Astrocyte of the spinal cord (primary cell): ENCODE data around the gene SMTN.

Source experiments
- DNase-seq: peaks from one replicate; pipeline ENCODE4 v3.0.0; 2011; ENCODE audit warnings: low read depth, low spot score
- H3K4me3 ChIP-seq: 2 replicates; pipeline ENCODE4 v1.5.1; 2011; ENCODE audit warnings: low read depth, mild to moderate bottlenecking, low read length, moderate library complexity
- in situ Hi-C: cut with HindIII; loops from 2 replicates; pipeline ENCODE4 v1.10.0; 2017; ENCODE audit warnings: low sequenced_read_pairs
- TF ChIP-seq, protein P1 (sequence below): IDR thresholded peaks from 2 replicates; pipeline ENCODE4 v1.5.1; 2012; ENCODE audit warnings: low read depth, mild to moderate bottlenecking, low read length, inconsistent platforms

SMTN gene

DNA sequence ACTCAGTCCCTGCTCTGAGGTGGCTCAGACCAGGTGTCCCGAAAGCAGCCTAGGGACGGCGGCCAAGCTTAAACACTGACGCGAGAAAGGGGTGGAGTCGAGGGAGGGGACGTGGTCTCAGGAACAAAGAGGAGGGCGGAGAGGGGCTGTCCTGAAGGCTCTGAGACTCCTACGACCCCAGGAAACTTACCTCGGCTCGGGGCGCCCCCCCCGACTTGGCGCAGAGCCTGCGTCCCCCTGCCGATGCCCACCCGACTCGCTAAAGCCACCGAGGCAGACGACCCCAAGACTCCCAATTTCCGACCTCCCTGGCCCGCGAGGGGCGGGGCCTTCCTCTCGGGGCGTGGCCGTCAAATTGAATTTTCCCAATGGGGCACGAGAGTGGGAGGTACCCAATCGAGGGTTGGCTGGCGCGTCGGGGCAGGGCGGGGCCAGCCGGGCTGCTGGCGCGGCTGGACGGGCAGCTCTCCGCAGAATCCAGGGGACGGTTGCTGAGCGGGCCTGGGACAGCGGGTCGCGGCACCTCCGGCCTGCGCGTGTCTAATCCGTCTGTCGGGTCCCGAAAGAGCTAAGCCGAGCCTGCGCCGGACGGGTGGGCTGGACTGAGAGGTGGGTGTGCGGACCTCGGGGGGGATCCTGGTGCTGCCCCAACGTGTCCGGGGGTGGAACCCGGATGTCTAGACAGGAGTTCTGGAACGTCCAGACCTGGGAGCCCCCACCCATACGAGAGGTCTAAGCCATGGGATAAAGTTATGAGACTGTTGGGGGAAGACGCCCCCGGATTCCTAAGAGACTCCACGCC is at the start of gene SMTN:
TSS of gene SMTN (plus strand) at position 471 of the 802 bp plus-strand sequence. CDS start 1,941 bp downstream, outside the sequence.
- DNase-seq: peak; percentile 91
- TF ChIP-seq, protein P1, sequence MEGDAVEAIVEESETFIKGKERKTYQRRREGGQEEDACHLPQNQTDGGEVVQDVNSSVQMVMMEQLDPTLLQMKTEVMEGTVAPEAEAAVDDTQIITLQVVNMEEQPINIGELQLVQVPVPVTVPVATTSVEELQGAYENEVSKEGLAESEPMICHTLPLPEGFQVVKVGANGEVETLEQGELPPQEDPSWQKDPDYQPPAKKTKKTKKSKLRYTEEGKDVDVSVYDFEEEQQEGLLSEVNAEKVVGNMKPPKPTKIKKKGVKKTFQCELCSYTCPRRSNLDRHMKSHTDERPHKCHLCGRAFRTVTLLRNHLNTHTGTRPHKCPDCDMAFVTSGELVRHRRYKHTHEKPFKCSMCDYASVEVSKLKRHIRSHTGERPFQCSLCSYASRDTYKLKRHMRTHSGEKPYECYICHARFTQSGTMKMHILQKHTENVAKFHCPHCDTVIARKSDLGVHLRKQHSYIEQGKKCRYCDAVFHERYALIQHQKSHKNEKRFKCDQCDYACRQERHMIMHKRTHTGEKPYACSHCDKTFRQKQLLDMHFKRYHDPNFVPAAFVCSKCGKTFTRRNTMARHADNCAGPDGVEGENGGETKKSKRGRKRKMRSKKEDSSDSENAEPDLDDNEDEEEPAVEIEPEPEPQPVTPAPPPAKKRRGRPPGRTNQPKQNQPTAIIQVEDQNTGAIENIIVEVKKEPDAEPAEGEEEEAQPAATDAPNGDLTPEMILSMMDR: no peak
- peak within 1 kb of the TSS; percentile 83 for H3K4me3 ChIP-seq
- in situ Hi-C loops: no loop called here

DNA sequence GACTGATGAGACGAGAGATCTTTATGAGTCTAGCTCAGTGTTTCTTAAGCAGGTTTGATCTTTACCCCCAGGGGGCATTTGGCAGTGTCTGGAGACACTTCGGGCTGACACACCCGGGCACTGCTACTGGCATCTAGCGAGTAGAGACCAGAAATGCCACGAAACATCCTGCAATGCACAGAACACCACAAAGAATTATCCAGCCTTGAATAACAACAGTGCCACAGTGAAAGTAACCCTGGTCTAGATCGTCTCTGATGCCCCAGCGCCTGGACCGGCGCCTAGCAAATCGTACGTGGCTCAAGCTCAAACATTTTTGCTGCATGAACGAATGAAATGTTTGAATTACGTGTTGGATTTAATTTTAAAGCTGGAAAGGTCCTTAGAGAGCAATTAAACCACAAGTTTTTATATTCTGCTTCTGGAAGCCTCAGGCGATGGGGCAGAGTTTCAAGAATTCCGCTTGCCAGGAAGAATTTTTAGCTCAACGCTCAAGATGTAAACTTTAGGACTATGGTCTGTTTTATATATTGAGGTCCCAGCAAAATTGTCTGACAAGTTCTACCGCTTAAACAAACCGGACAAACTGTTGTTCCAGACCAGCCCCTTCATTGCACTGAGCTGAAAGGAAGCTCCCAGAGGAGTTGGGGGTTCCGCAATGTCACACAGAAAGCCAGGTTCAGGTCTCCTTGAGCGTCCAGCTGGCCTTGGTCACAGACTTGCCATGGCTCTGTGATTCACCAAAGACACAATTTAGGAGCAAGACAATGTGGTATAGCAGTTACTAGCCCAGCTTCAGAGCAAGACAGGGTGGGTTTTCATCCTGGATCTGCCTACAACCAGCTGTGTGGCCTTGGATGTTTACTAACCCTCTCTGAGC is 44.2 kb upstream of the SMTN start:
- in situ Hi-C loops: no loop called here
- no peak for DNase-seq
- H3K4me3 ChIP-seq: no peak overlapping the region
- TF ChIP-seq, protein P1: no peak

DNA sequence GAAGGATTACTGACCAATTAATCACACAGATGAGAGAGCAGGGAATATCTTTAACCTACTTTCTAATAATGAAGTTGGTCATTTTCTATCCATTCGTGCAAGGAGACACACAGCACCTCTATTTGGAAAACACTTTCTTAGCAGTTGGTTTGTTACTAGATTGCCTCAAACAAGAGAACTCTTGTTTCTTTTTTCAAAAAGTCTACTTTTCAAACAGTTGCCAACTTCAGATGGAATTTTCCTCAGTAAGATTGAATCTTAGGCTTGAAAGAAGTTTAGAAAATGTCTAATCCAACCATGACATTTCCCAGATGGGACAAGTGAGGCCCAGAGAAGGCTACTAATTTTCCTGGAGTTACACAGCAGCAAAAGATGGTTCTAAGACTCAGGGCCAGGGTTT is 42.4 kb upstream of the SMTN start:
- H3K4me3 ChIP-seq: no peak overlapping the region
- TF ChIP-seq, protein P1: no peak
- no peak for DNase-seq
- in situ Hi-C loops: no loop called here

DNA sequence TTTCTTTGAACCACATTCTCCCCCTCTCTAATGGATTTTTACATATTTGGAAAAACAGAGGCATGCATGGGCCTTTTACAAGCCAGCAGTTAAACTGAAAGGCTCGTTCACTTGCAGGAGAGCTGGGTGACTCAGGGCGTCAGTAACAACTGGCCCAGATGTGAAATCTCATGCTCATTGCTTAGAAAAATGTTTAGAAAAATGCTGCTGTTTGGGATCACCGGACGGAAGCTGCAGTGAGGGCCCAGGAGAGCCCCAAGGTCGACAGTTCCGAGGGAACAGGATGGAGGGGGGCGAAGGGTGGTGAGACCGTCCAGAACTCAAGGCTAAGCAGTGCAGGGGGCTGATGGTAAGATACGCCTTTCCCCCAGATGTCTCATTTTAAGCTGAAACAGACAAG is 41.7 kb upstream of the SMTN start:
- no peak for DNase-seq
- in situ Hi-C loops: no loop called here
- no peak overlapping the region for H3K4me3 ChIP-seq
- TF ChIP-seq, protein P1: no peak

DNA sequence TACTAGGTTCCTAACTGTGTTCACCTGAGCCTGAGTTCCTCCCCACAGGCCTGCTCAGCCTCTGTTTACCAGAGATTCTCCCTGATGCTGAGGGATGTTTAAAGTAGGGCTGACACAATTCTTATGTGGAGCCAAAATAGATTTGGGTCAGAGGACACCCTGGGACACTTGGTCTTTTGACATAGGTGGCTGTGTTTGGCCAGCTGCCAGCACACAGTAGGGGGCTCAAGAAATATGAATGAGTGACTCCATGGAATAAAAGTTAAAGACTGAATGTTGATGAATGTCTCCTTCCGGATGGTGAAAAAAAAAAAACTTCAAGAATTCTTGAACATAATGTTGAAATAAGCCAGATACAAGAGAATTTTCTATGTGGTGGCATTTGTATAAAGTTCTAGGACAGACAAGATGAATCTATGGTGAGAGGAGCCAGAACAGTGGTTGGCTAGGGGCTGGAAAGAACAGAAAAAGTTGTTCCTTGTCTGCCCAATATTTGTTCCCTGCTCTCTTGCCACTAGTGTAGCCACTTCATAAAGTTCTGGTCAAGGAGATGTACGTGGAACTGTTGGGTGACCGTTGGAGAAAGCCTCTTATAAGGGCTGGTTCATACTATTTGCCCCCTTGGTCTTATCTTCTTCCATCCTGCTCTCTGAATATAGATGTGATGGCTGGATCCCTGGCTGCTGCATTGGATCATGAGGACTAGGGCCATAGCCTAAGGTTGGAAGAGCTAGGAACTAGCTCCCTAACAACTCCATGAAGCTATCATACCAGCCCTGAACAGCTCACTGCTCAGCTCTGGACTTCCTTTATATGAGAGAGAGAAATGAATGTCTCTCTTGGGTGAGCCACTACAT is 40.3 kb upstream of the SMTN start:
- in situ Hi-C loops: no loop called here
- DNase-seq: no peak
- TF ChIP-seq, protein P1: no peak
- H3K4me3 ChIP-seq: no peak overlapping the region
